ENCODE measurements around the gene IGF1R. TPM values are rescaled to one million over a fixed set of nuclear protein-coding genes. Genes with fewer than 3 reads are reported as not detected.

The IGF1R gene
- total RNA-seq, 1 experiment from 2014 or later: 71.3 TPM

DNA sequence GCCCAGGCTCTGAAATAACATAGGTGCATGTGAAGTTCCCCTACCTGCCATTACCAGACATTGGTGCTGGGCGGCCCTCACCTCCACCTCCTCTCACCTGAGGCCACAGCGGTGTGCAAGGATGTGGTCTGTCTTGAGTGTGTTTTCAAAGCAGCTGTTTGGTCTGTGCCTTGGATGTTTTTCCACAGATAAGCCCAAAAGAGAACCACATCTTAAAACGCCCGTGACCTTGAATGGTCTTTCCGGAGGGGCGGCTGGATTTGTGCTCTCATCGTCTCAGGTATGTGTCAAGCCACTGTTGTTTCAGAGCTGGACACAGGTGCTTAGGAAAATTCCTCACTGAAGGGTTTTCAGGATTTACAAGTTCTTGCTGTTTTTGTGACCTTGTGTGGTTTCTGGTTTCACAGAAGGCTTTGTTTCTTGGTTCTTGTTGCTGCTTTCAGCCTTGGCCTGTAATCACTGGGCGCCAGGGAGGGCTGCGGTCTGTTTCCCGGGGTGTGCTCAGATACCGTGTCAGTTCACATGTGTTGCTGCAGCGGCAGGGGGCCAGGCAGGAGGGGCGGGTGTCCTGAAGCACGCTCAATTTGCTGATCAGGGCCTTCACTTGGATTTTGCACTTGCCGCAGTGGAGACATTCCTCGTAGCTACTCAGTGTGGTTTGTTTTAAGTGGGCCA, 128.4 kb downstream of the IGF1R start:
- no peaks in the 10 kb centered on the region for H3K9me2 ChIP-seq (ENCODE audit: insufficient read depth)
- H3F3A ChIP-seq (ENCODE audit: insufficient read depth, low read depth): peaks cover 13% of the 10 kb centered on the region; the same call in 1 of the 2 replicates
- H3K4me3 ChIP-seq: no peak overlapping the region
- H3K27me3 ChIP-seq (ENCODE audit: insufficient read depth, low read depth): no peaks in the 10 kb centered on the region
- H3K4me1 ChIP-seq (replicated peaks; ENCODE audit: insufficient read depth): peaks cover 7% of the 10 kb centered on the region; the same call in 1 of the 2 replicates
- DNase-seq: no peak
- no peak overlapping the region for H3K4me2 ChIP-seq
- H4K20me1 ChIP-seq (ENCODE audit: insufficient read depth): no peaks in the 10 kb centered on the region
- H3K27ac ChIP-seq: no peak overlapping the region
- H2AFZ ChIP-seq: no peak overlapping the region
- POLR2A ChIA-PET (ENCODE audit: unreplicated experiment): no interaction called here
- no peaks in the 10 kb centered on the region for H3K36me3 ChIP-seq (ENCODE audit: low read depth)
- no peaks in the 10 kb centered on the region for H3K9me3 ChIP-seq (ENCODE audit: insufficient read depth, low read depth)
- CTCF ChIA-PET: no interaction called here
- no peak for TF ChIP-seq EZH2 (IDR thresholded peaks at IDR 0.05; ENCODE audit: low read depth)
- TF ChIP-seq, protein P1, sequence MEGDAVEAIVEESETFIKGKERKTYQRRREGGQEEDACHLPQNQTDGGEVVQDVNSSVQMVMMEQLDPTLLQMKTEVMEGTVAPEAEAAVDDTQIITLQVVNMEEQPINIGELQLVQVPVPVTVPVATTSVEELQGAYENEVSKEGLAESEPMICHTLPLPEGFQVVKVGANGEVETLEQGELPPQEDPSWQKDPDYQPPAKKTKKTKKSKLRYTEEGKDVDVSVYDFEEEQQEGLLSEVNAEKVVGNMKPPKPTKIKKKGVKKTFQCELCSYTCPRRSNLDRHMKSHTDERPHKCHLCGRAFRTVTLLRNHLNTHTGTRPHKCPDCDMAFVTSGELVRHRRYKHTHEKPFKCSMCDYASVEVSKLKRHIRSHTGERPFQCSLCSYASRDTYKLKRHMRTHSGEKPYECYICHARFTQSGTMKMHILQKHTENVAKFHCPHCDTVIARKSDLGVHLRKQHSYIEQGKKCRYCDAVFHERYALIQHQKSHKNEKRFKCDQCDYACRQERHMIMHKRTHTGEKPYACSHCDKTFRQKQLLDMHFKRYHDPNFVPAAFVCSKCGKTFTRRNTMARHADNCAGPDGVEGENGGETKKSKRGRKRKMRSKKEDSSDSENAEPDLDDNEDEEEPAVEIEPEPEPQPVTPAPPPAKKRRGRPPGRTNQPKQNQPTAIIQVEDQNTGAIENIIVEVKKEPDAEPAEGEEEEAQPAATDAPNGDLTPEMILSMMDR (conservative IDR thresholded peaks at IDR 0.05): no peak
- no TSS peak for BruUV-seq (replicated peaks)
- intact Hi-C loops (cut with micrococcal nuclease; ENCODE audit: unreplicated experiment): loop anchor here (5.0 to 10.0 kb wide), 3 partner anchors 49 to 262 kb away; no protein-coding TSS in a partner anchor
- H3K79me2 ChIP-seq (ENCODE audit: low read depth): peaks cover 71% of the 10 kb centered on the region

DNA sequence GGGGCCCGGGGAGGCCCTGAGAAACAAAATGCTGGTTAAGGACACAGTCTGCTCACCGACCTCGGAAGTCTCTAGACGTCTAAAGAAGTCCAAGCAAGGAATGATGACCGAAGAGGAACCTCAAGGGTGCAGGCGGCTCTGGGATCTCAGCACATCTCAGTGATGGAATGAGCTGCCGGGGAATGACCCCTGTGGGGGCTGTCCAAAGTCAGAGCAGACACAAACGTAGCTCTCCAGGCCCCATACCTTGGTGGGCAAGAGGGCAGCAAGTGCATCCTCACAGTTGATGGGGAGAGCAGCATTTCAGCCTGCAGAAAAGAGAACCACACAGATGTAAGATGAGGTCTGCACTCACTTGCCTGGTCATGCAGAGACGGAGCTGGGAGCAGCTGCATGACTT, 129.1 kb downstream of the IGF1R start:
- peaks cover 13% of the 10 kb centered on the region; the same call in 1 of the 2 replicates for H3F3A ChIP-seq (ENCODE audit: insufficient read depth, low read depth)
- H3K36me3 ChIP-seq (ENCODE audit: low read depth): no peaks in the 10 kb centered on the region
- H3K4me2 ChIP-seq: no peak overlapping the region
- H3K27ac ChIP-seq: no peak overlapping the region
- peaks cover 7% of the 10 kb centered on the region; the same call in 1 of the 2 replicates for H3K4me1 ChIP-seq (replicated peaks; ENCODE audit: insufficient read depth)
- ChIA-PET CTCF (interaction anchor here (0.6 kb wide), 1 partner anchor 173 kb away, joined by 3 read pairs; no protein-coding TSS in a partner anchor), POLR2A (ENCODE audit: unreplicated experiment) (no interaction called here)
- H3K4me3 ChIP-seq: no peak overlapping the region
- TF ChIP-seq, protein P1 (conservative IDR thresholded peaks at IDR 0.05): no peak
- no peak for TF ChIP-seq EZH2 (IDR thresholded peaks at IDR 0.05; ENCODE audit: low read depth)
- BruUV-seq (replicated peaks): no TSS peak
- DNase-seq: no peak
- H3K27me3 ChIP-seq (ENCODE audit: insufficient read depth, low read depth): no peaks in the 10 kb centered on the region
- H4K20me1 ChIP-seq (ENCODE audit: insufficient read depth): peaks cover under 1% of the 10 kb centered on the region; the same call in 1 of the 2 replicates
- H3K9me2 ChIP-seq (ENCODE audit: insufficient read depth): no peaks in the 10 kb centered on the region
- H3K9me3 ChIP-seq (ENCODE audit: insufficient read depth, low read depth): no peaks in the 10 kb centered on the region
- H2AFZ ChIP-seq: no peak overlapping the region
- intact Hi-C loops (cut with micrococcal nuclease; ENCODE audit: unreplicated experiment): loop anchor here (5.0 to 10.0 kb wide), 3 partner anchors 50 to 263 kb away; no protein-coding TSS in a partner anchor
- peaks cover 71% of the 10 kb centered on the region for H3K79me2 ChIP-seq (ENCODE audit: low read depth)

DNA sequence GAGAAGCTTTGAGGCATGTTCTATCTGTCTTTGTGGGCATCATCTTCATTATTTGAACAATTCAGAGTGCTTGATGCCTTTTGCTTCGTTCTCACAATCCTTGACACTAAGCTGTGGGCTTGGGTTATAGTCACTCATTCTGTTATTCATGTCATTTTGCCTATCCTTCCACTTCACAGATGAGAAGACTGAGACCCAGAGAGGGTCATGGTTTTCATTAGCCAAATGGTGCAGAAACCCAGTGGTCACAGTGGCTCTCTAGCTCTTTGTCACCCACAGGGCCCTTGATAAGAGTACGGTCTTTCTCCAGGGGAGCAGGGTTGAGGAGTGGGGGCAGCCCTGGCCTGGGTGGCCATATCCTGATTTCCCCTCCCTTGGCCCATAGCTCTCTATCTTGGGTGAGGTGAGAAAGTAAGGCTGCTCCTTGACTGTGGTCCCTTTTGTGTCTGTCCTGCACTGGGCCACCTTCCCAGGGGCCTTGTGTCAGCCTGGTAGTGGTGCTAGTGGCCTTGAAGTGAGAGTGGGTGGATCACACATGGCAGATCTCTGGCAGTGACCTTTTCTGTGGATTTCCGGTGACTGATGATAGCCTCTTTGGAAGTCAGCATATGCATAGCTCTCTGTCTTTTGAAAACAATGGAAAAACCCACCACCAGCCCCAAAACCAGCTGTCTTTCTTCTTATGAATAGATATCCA, 130.1 kb downstream of the IGF1R start:
- Histone ChIP-seq H3K27ac (no peak overlapping the region), H2AFZ (no peak overlapping the region), H3K36me3 (ENCODE audit: low read depth) (no peaks in the 10 kb centered on the region), H4K20me1 (ENCODE audit: insufficient read depth) (peaks cover 6% of the 10 kb centered on the region), H3K4me2 (no peak overlapping the region), H3K79me2 (ENCODE audit: low read depth) (peaks cover 75% of the 10 kb centered on the region), H3K4me3 (no peak overlapping the region), H3K9me3 (ENCODE audit: insufficient read depth, low read depth) (no peaks in the 10 kb centered on the region), H3K4me1 (replicated peaks; ENCODE audit: insufficient read depth) (peaks cover 7% of the 10 kb centered on the region; the same call in 1 of the 2 replicates), H3K27me3 (ENCODE audit: insufficient read depth, low read depth) (no peaks in the 10 kb centered on the region), H3K9me2 (ENCODE audit: insufficient read depth) (no peaks in the 10 kb centered on the region), H3F3A (ENCODE audit: insufficient read depth, low read depth) (peaks cover 13% of the 10 kb centered on the region; the same call in 1 of the 2 replicates)
- intact Hi-C loops (cut with micrococcal nuclease; ENCODE audit: unreplicated experiment): loop anchor here (2.0 to 10.0 kb wide), 6 partner anchors 51 to 298 kb away; no protein-coding TSS in a partner anchor
- CTCF ChIA-PET: interaction anchor here (0.6 to 1.6 kb wide), 2 partner anchors 73 to 174 kb away, joined by 3 to 7 read pairs; no protein-coding TSS in a partner anchor
- BruUV-seq (replicated peaks): no TSS peak
- POLR2A ChIA-PET (ENCODE audit: unreplicated experiment): interaction anchor here (0.7 kb wide), 1 partner anchor 181 kb away, joined by 4 read pairs; no protein-coding TSS in a partner anchor
- TF ChIP-seq EZH2 (IDR thresholded peaks at IDR 0.05; ENCODE audit: low read depth): no peak
- TF ChIP-seq, protein P1 (conservative IDR thresholded peaks at IDR 0.05): no peak
- no peak for DNase-seq
